HG03095 (cell line): ENCODE measurements around the gene EHBP1.

Experiments used
- ATAC-seq: cut with Tn5 transposase; IDR thresholded peaks from one replicate; pipeline ENCODE4 v1.9.1; 2021; ENCODE audit warnings: moderate library complexity; ENCODE audit not compliant: unreplicated experiment

Gene EHBP1

GRCh38 chr2:62705007-62705829 lies at the start of gene EHBP1:
EHBP1 (plus strand) TSS chr2:62705713; CDS start chr2:62707192, 1,479 bp downstream.
- ATAC-seq = peak; percentile 94

- no peak for ATAC-seq
Measured at GRCh38 chr2:62657783-62658182, 47.7 kb upstream of the EHBP1 start.

- no peak for ATAC-seq
Measured at GRCh38 chr2:62658891-62659290, 46.6 kb upstream of the EHBP1 start.

- ATAC-seq = peak; percentile 76
Measured at GRCh38 chr2:62660087-62660486, 45.4 kb upstream of the EHBP1 start.

GRCh38 chr2:62660582-62661262 lies 44.8 kb upstream of the EHBP1 start:
- no peak for ATAC-seq

- ATAC-seq = no peak
Measured at GRCh38 chr2:62661263-62661635, 44.3 kb upstream of the EHBP1 start.

- ATAC-seq = no peak
Measured at GRCh38 chr2:62662131-62662530, 43.4 kb upstream of the EHBP1 start.

GRCh38 chr2:62662554-62662953 lies 43.0 kb upstream of the EHBP1 start:
- ATAC-seq = no peak

- no peak for ATAC-seq
Measured at GRCh38 chr2:62663411-62663810, 42.1 kb upstream of the EHBP1 start.

- ATAC-seq = no peak
Measured at GRCh38 chr2:62663920-62664795, 41.4 kb upstream of the EHBP1 start.

GRCh38 chr2:62665446-62665845 lies 40.1 kb upstream of the EHBP1 start:
- ATAC-seq = no peak

GRCh38 chr2:62669180-62669579 lies 36.3 kb upstream of the EHBP1 start:
- no peak for ATAC-seq

- ATAC-seq = no peak
Measured at GRCh38 chr2:62672601-62673000, 32.9 kb upstream of the EHBP1 start.

GRCh38 chr2:62675062-62675461 lies 30.5 kb upstream of the EHBP1 start:
- ATAC-seq = no peak

- no peak for ATAC-seq
Measured at GRCh38 chr2:62685256-62685655, 20.3 kb upstream of the EHBP1 start.

GRCh38 chr2:62686012-62686685 lies 19.4 kb upstream of the EHBP1 start:
- ATAC-seq = no peak

GRCh38 chr2:62687636-62688035 lies 17.9 kb upstream of the EHBP1 start:
- ATAC-seq = no peak

- ATAC-seq = no peak
Measured at GRCh38 chr2:62688771-62689170, 16.7 kb upstream of the EHBP1 start.

- ATAC-seq = no peak
Measured at GRCh38 chr2:62691186-62691585, 14.3 kb upstream of the EHBP1 start.

- ATAC-seq = no peak
Measured at GRCh38 chr2:62692225-62692624, 13.3 kb upstream of the EHBP1 start.

- no peak for ATAC-seq
Measured at GRCh38 chr2:62698653-62699052, 6.9 kb upstream of the EHBP1 start.
